NOMO-1 treated with DMSO at 0.1 percent for 48 hours (cell line): ENCODE measurements around the gene KCNC3.

Experiments used
- DNase-seq: peaks from one replicate; lab custom pipeline; 2025; ENCODE audit not compliant: unreplicated experiment; lab: John Stamatoyannopoulos, UW

KCNC3 gene

DNA sequence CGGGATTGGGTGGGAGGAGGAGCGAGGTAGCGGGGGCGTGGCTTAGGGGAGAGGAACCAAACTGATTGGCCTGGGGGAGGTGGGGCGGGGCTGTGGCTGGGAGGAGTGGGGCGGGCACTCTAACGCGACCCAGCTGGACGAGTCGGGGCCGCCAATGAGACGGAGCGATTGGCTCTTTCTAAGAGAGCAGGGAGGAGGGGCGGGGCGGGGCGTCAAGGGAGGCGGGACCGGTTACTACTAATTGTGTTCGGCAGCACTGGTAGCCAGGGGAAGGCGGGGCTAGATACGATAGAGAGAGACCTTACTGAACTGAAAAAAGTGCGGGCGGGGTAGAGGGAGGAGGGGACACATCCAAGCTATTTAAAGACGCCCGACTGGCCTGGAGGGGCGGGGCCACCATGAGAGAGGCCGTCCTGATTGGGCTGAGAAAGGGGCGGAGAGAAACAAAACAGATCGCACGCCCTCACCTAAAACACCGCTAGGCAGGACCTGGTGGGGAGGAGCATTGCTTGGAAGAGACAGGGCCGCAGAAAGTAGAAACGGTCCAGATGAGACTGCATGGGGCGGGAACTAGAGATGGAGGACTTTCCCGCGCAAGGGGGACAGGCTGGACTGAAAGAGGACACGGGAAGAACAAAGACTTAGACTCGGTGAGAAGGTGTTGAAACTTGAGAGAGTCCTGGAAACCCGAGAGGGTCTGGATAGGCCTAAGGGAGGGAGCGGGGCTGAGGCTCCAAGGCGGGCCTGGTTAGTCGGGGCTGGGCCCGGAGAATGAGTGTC, at the start of gene KCNC3:
KCNC3 (minus strand) TSS at position 232 of the 780 bp plus-strand sequence. CDS start 295 bp downstream, outside the sequence.
- peak; percentile 100 for DNase-seq

DNA sequence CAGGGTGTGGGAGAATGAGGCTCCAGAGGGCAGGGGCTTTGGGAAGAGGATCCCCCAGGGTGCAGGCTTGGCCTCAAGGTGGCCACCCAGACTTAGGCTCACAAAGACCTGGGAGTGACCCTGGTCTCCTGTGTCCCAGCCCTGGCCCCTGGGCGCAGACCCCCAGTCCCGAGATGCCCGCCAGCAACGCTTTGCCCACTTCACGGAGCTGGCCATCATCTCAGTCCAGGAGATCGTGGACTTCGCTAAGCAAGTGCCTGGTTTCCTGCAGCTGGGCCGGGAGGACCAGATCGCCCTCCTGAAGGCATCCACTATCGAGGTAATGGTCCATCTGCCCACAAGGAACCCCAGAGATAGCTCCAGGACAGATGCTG, 49.7 kb upstream of the KCNC3 start:
- no peak for DNase-seq

DNA sequence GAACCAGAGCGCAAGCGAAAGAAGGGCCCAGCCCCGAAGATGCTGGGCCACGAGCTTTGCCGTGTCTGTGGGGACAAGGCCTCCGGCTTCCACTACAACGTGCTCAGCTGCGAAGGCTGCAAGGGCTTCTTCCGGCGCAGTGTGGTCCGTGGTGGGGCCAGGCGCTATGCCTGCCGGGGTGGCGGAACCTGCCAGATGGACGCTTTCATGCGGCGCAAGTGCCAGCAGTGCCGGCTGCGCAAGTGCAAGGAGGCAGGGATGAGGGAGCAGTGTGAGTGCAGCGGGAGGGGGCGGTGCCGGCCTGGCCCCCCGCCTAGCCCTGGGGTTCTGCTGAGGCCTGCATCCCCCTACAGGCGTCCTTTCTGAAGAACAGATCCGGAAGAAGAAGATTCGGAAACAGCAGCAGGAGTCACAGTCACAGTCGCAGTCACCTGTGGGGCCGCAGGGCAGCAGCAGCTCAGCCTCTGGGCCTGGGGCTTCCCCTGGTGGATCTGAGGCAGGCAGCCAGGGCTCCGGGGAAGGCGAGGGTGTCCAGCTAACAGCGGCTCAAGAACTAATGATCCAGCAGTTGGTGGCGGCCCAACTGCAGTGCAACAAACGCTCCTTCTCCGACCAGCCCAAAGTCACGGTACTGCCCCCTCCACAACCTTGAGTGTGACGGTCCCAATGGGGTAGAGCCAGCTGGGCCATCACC, 49.1 kb upstream of the KCNC3 start:
- no peak for DNase-seq

DNA sequence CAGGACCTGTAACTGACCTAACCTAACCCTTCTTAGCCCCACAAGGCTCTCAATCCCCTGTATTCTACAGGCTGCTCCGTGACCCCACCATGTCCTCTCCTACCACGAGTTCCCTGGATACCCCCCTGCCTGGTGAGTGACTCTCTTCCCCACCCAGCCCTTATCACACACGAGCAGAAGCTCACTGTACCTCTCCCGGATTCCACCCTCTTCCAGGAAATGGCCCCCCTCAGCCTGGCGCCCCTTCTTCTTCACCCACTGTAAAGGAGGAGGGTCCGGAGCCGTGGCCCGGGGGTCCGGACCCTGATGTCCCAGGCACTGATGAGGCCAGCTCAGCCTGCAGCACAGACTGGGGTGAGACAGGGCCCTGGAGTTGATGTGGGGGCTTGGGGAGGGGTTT, 48.3 kb upstream of the KCNC3 start:
- no peak for DNase-seq

DNA sequence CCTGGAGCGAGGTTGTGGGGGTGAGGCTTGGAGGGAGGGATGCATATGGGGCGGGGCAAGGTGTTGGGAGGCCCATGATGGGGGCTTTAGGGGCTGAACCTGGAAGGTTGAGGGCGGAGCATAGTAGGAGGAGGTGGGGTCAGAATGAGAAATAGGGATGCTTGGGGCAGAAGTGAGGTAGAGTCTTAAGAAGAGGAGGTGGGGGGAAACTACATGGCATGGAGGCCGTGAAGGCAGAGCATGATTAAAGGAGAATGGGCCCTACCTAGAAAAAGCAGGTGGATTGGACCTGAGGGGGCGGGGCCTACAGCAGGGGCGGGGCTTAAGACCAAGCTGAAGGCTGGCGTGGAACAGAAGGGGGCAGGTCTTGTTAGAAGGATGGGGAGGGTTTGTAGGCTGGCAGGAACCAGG, 47.9 kb upstream of the KCNC3 start:
- DNase-seq, result peak; percentile 33

DNA sequence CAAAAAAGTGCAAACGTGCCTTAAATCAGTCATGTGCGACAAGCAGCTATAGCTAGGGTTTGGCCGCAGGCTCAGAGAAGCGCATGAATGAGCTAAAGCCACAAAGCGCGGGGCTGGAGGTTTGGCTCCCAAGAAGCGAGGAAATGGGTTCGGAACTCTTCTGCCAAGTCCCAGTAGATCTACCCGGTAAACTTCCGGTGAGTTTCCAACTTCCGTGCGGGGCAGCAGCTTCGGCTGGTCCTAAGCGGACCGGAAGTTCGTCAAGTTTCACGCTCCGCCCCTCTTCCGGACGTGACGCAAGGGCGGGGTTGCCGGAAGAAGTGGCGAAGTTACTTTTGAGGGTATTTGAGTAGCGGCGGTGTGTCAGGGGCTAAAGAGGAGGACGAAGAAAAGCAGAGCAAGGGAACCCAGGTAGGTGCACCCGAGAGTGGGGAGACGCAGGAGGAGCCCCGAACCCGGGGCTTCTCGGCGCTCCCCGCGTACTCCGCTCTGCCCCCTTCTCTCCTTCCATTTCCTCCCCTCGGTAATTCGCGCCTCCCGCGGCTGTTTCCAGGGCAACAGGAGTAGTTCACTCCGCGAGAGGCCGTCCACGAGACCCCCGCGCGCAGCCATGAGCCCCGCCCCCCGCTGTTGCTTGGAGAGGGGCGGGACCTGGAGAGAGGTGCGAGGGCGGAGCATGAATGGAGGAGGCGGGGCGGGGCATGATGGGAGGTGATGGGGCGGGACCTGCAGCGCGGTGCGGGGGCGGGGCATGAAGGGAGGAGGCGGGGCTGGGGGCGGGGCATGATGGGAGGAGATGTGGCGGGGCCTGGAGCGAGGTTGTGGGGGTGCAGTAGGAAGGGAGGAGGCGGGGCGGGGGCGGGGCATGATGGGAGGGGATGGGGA, 47.2 kb upstream of the KCNC3 start, which contains the start of gene NR1H2:
NR1H2 (plus strand) TSS at position 292 of the 885 bp plus-strand sequence. CDS start 1,149 bp downstream, outside the sequence.
- peak; percentile 93 for DNase-seq

DNA sequence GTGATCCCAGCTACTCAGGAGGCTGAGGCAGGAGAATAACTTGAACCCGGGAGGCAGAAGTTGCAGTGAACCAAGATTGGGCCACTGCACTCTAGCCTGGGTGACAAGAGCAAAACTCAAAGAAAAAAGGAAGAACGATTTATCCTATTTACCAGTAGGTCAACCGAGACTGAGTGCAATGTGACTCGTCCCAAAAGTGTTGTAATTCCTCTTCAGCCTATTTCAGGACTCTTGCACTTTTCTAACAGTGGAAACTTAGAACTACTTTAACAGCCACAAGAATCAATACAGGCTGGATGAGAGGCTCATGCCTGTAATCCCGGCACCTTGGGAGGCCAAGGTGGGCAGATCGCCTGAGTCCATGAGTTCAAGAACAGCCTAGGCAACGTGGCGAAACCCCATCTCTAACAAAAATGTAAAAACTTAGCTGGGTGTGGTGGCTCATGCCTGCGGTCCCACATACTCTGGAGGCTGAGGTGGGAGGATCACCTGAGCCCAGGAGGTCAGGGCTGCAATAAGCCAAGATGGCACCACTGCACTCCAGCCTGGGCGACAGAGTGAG, 42.8 kb upstream of the KCNC3 start:
- DNase-seq, result peak; percentile 80

DNA sequence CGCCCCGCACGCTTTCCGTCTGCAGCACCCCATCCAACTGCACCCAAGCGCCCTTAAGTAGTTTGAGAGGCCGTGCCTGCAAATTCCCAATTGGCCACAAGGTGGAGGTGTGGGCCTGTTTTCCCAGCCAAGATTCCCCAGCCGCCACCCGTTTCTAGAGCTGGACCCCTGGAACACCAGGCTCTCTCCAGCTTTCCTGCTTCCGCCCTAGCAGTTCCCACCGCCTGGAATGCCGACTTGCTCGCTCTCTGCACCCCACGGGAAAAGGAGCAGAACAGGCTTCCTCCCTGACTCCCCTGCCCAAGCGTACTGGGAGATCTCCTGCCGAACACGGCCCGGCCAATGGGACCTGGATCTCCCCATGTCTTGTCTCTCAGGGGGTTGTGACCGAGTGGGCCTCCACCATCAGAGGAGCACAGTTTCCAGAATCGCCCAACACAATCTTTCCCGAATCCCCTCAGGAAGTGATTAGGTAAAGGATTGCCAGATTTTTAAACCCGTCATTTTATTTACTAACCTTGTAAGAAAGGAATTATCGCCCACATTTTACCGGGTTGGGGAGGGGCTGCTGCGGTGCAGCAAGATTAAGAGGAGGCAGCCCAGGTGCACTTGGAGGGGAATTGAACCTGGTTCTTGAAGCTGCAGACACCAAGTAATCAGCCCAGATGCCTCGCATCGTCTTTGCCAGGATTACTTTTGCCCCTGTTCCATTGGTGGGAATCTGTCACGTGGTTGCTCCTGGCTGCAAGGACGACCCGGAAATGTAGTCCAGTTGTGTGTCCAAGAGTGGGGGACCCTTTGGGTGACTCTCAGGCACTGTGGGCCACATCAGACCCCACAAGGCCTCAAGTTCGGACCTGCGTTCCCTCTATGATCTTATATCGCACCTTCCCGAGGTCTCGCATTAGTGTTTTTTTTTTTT, 39.7 kb upstream of the KCNC3 start:
- peak; percentile 65 for DNase-seq

DNA sequence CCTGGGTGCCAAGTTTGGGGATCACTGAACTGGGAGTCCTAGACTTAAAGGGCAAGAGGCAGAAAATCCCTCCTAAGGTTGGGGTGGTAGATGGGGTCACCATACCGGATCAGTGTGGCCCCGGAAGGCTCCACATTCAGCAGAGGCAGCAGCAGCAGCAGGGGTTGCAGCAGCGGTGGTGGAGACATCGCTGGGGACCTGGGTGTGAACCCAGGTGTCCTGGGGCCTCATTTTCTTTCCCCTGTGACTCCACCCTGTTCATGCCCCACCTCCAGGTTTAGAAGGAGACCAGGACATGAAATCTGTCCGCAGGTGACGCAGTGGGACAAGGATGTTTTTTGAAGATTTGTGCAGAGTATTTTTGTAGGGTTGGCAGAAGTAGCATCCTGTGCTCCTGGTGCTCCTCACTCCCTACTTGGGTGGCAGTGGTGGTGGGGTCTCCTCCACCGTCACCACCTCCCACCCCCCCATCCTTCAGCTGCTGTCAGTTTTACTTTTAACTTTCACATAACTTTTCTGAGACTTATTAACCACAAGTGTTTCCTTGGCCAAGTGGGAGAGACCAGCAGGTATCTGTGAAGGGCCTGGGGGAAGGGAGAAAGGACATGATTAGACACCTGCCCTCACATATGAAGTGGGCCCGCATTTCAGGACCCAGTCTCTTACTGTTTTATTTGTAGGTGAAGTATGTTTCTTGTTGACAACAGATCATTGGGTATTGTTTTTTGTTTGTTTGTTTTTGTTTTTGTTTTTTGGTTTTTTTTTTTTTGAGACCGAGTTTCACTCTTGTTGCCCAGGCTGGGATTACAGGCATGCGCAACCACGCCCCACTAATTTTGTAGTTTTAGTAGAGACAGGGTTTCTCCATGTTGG, 36.5 kb upstream of the KCNC3 start, which contains the start of gene NAPSA:
NAPSA (minus strand) TSS at position 206 of the 873 bp plus-strand sequence; CDS start at position 188, 18 bp downstream.
- DNase-seq, result no peak

DNA sequence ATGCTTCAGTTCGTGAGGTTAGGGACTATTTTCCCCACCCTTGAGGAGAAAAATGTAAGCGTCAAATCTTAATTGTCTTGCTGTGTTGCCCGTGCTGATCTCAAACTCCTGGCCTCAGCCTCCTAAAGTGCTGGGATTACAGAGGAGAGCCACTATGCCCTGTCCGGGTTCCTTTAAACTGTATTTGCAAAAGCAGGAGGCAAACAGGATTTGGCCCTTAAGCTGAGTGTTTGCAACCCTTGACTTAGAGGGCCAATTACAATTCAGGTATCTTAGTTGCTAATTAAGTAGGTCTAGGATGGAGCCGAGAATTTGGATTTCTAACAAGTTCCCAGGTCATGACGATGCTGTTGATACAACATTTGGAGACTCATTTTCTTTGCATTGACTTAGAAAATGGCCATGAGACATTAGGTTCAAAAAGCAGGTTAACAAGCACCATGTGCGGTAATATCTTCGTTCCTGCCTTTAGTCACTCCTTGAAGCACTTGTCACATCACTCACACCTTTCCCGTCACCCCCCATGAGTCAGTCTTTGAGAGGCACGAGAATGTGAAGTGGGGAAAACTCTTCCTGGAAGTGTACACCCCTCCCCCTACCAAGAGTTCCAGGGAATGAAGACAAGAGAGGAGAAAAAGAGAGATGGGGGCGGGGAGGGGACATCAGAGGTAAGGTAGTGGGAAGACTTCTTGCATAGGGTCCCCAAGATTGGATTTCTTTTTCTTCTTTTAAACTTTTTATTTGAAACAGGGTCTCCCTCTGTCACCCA, 33.7 kb upstream of the KCNC3 start:
- DNase-seq, result no peak

DNA sequence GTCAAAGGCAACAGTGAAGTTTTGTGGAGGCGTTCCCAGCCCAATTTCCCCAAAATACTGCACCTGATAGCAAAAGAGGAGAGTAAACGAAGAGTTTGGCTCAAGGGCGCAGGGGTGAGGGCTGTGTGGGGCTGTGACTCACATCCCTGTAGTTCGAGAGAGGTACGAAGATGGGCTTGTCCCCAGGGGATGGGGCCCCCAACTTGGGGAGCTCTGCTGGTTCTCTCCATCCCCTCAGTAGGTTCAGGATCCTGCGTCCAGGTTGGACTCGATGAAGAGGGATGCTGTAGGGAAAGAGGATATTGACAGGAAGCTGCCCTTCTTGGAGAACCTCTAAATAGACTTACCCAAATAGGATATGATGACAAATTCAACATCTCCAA, 32.8 kb upstream of the KCNC3 start:
- DNase-seq, result no peak

DNA sequence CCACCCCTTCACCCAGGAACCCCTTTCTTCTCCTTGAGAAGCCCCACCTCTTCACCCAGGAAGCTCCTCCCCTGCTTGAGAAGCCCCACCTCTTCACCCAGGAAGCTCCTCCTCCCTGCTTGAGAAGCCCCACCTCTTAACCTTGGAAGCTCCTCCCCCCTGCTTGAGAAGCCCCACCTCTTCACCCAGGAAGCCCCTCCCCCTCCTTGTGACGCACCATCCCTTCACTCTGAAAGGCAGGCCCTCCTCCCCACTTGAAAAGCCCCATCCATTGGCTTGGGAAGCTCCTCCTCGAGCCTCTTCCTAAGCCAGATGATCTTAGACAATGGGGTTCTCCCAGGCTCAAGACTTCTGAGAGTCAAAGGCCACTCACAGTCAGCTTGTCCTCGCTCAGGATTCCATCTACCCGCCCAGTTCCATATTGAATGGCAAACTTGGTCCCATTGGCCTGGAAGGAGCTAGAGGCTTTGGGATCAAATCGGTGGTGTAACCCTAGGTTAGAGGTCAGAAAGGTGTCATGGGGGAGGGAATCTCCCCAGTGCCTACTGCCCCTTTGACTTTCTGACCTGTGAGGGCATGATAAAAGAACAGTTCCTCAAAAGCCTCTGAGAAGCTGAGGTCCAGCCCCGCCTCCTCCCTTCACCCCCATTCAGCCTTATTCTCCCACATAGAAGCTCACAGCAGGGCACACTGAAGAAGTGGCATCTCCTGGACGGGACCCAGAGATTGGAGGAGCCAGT, 32.3 kb upstream of the KCNC3 start:
- DNase-seq, result no peak

DNA sequence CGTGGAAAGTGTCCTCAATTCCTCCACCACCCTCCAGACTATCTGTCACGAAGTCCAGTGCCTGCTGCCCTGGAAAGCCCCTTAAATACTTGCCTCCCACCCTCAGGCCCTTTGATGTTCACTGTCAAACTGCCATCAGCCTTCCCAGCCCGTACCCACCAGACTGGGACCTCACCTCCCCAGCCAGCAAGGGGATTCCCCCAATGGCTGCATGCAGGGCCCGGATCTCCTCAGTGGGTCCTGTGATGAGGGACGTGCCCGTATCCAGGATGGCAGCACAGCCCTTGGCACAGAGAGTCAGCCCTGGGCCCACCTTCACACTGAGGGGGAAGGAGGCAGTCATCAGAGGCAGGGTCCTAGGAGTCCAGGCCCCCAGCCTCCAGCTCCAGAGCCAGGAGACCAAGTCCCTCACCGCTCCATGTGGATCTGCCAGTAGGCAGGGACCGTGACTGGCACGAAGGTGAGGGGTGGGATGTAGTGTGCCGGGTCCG, 30.2 kb upstream of the KCNC3 start:
- no peak for DNase-seq

DNA sequence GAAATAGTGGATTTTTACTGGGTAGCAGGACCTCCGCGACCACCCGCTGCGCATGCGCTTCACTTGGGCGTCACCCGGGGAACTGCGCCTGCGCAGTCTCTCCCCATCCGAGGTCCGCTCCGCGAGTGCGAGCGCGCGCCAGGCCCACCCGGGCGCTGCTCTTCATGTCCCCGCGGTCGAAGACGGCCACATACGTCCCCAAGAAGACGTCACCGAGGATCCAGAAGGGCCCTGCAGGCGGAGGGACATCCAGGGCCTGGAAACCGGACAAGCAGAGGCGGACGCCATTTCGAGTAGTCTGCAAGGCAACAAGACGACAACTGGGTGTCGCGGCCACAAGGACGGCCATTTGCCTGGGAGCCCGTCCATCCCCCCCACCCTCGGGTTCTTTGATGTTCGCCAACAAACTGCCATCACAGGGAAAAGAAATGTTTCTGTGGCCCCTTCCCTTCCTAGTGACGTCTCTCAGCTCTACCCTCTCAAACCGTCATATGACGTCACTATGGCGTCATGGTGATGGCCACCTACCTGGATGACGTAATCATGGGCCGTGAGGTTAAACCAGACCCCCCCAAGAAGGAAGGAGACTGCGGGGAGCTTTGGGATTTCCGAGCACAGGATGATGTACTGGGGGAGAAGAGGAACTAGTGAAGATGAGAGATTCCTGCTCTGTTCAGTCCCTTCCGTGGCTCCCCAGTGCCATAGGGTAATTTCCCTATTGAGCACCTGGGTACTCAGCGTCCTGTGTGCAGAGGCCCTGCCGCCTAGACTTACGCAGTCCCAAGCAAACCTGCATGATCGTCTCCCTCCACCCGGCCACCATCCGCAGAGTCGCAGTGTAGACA, 29.5 kb upstream of the KCNC3 start:
- peak; percentile 68 for DNase-seq

DNA sequence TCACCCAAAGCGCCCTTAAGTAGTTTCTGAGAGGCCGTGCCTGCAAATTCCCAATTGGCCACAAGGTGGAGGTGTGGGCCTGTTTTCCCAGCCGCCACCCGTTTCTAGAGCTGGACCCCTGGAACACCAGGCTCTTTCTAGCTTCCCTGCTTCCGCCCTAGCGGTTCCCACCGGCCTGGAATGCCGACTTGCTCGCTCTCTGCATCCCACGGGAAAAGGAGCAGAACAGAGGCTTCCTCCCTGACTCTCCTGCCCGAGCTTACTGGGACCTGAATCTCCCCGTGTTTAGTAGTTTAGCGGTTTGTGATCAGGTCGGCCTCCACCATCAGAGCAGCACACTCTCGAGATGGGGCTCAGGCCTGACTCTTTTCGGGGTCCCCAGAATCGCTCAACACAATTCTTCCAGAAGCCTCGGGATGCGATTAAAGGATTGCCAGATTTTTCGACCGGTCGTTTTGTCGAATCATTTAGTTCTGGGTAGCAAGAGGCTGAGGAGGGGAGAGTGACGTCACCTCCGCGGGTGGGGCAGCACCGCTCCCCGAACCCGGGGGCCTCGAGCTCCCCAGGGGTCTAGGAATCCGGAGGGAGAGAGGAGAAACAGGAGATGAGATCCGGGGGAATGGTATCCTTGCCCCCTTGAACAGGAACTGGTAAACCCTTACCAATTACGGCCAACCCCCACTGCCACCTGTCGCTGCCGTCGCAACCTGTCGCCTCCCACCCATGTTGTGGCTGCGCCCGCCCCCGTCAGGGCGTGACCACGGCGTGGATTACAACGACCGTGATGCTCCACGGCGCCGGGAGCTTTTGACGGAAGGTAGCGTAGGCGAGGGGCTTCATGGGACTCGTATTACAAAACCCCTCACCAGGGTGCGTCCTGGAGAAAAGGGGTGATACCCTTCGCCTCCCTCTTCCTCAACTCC, 28.3 kb upstream of the KCNC3 start:
- peak; percentile 74 for DNase-seq
